H1 (cell line): Measurements from ENCODE around the gene KCNJ12. TPM values are rescaled to one million over a fixed set of nuclear protein-coding genes. Genes with fewer than 3 reads are reported as not detected.
A peak's percentile ranks its signal among the peaks of the same experiment; 100 is the strongest.

Source experiments
- CTCF ChIA-PET: fragments of 300-600 bp; sonication (Branson Sonifier 250); formaldehyde crosslinking; loops from one replicate; lab custom pipeline; 2021; ENCODE audit not compliant: partially characterized antibody; lab: Charles Lee
- POLR2A ChIA-PET: fragments of 300-600 bp; sonication (Branson Sonifier 250); formaldehyde crosslinking; loops from one replicate; lab custom pipeline; 2021; ENCODE audit warnings: inconsistent platforms; ENCODE audit not compliant: partially characterized antibody; lab: Charles Lee
- DNase-seq, 2 experiments: peaks; one replicate each; pipeline versions ENCODE4 v3.0.0 to v3.0.0-alpha.2; 2010 to 2022; ENCODE audit warnings: low spot score in 2 of 2, low read depth in 1 of 2, mixed read lengths in 1 of 2
- FAIRE-seq: peaks from 2 replicates; lab custom pipeline; 2011; peaks lifted over from hg19 to GRCh38; lab: Jason Lieb, UNC
- H2AFZ ChIP-seq: 2 replicates; pipeline ENCODE4 v1.8.1; 2012; ENCODE audit warnings: low read length, inconsistent platforms
- H2AK5ac ChIP-seq: 2 replicates; pipeline ENCODE4 v1.6.1; 2013; ENCODE audit warnings: low read depth, low read length
- H2BK120ac ChIP-seq: replicated peaks from 2 replicates; pipeline ENCODE3; 2013; ENCODE audit warnings: low read depth, low read length, inconsistent platforms
- H2BK12ac ChIP-seq: 2 replicates; pipeline ENCODE4 v1.6.1; 2013; ENCODE audit warnings: low read depth, low read length
- H2BK15ac ChIP-seq: 2 replicates; pipeline ENCODE4 v1.6.1; 2013; ENCODE audit warnings: low read length
- H2BK20ac ChIP-seq: 2 replicates; pipeline ENCODE4 v1.6.1; 2013; ENCODE audit warnings: low read length
- H2BK5ac ChIP-seq: 2 replicates; pipeline ENCODE4 v1.6.1; 2013; ENCODE audit warnings: low read depth, low read length
- H3K14ac ChIP-seq: 2 replicates; pipeline ENCODE4 v1.6.1; 2013; ENCODE audit warnings: inconsistent platforms; ENCODE audit not compliant: insufficient read length
- H3K18ac ChIP-seq: 2 replicates; pipeline ENCODE4 v1.6.1; 2013; ENCODE audit warnings: low read length; ENCODE audit errors: extremely low read depth
- H3K23ac ChIP-seq: 2 replicates; pipeline ENCODE4 v1.6.1; 2013; ENCODE audit warnings: inconsistent platforms; ENCODE audit not compliant: insufficient read length
- H3K23me2 ChIP-seq: 2 replicates; pipeline ENCODE4 v1.6.1; 2013; ENCODE audit warnings: low read depth, low read length
- H3K27ac ChIP-seq: 2 replicates; pipeline ENCODE4 v1.6.1; 2011; ENCODE audit warnings: low read depth, low read length, inconsistent platforms
- H3K27me3 ChIP-seq, 4 experiments: replicated peaks in 1 of 4; 1 replicate in 1 of 4; 2 replicates in 3 of 4; pipeline versions ENCODE4 v1.6.1 to v1.8.1; 2011 to 2013; ENCODE audit warnings: low read length in 3 of 4, mild to moderate bottlenecking in 3 of 4, inconsistent platforms in 2 of 4, mixed read lengths in 2 of 4, moderate library complexity in 1 of 4; ENCODE audit not compliant: control insufficient read depth in 3 of 4, insufficient read depth in 3 of 4; ENCODE audit errors: extremely low read depth in 1 of 4
- H3K36me3 ChIP-seq, 4 experiments: 2 replicates each; pipeline versions ENCODE4 v1.6.1 to v1.8.1; 2011 to 2013; ENCODE audit warnings: mild to moderate bottlenecking in 4 of 4, low read length in 3 of 4, moderate library complexity in 2 of 4, control low read depth in 1 of 4, inconsistent platforms in 1 of 4; ENCODE audit not compliant: insufficient read depth in 4 of 4, control insufficient read depth in 2 of 4
- H3K4ac ChIP-seq: replicated peaks from 2 replicates; pipeline ENCODE3; 2013; ENCODE audit warnings: low read length, low read depth, mixed read lengths, inconsistent platforms; ENCODE audit not compliant: insufficient read length
- H3K4me1 ChIP-seq, 4 experiments: replicated peaks in 1 of 4; 1 replicate in 1 of 4; 2 replicates in 3 of 4; pipeline versions ENCODE4 v1.6.1 to v1.8.1; 2011 to 2013; ENCODE audit warnings: low read length in 3 of 4, inconsistent platforms in 2 of 4, mixed read lengths in 1 of 4; ENCODE audit not compliant: insufficient read depth in 4 of 4, control insufficient read depth in 3 of 4
- H3K4me2 ChIP-seq, 2 experiments: 2 replicates each; pipeline versions ENCODE4 v1.6.1 to v1.8.1; 2011 to 2013; ENCODE audit warnings: low read depth in 2 of 2, low read length in 2 of 2, control low read depth in 1 of 2, inconsistent platforms in 1 of 2, mild to moderate bottlenecking in 1 of 2; ENCODE audit not compliant: insufficient read depth in 1 of 2
- H3K4me3 ChIP-seq, 4 experiments: fragments of 200-600, 300-600 bp in 1 of 4; sonication (generic), shearing (Covaris generic), sonication (Bioruptor Twin) in 1 of 4; 2 replicates each; pipeline versions ENCODE4 v1.5.1 to v1.8.1; 2011 to 2016; ENCODE audit warnings: low read length in 4 of 4, low read depth in 3 of 4, control low read depth in 2 of 4, inconsistent platforms in 2 of 4, mild to moderate bottlenecking in 2 of 4, mixed read lengths in 1 of 4, moderate library complexity in 1 of 4; ENCODE audit not compliant: insufficient read depth in 2 of 4; ENCODE audit errors: extremely low read depth in 1 of 4
- H3K56ac ChIP-seq: replicated peaks from 2 replicates; pipeline ENCODE3; 2013; ENCODE audit warnings: low read depth, mild to moderate bottlenecking, mixed read lengths, low read length, inconsistent platforms; ENCODE audit not compliant: insufficient read length
- H3K79me1 ChIP-seq: 2 replicates; pipeline ENCODE4 v1.6.1; 2013; ENCODE audit warnings: low read depth, low read length, control low read depth
- H3K79me2 ChIP-seq, 2 experiments: 2 replicates each; pipeline versions ENCODE4 v1.6.1 to v1.8.1; 2012 to 2013; ENCODE audit warnings: low read length in 2 of 2, mild to moderate bottlenecking in 2 of 2, inconsistent platforms in 1 of 2; ENCODE audit not compliant: insufficient read depth in 2 of 2, control insufficient read depth in 1 of 2
- H3K9ac ChIP-seq, 4 experiments: replicated peaks in 1 of 4; 1 replicate in 1 of 4; 2 replicates in 3 of 4; pipeline versions ENCODE4 v1.6.1 to v1.8.1; 2011 to 2013; ENCODE audit warnings: low read depth in 3 of 4, low read length in 3 of 4, control low read depth in 2 of 4, mild to moderate bottlenecking in 2 of 4, moderate library complexity in 2 of 4, inconsistent platforms in 1 of 4; ENCODE audit errors: extremely low read depth in 1 of 4
- H3K9me3 ChIP-seq, 2 experiments: 2 replicates each; pipeline versions ENCODE4 v1.6.1 to v1.8.1; 2012 to 2013; ENCODE audit warnings: mild to moderate bottlenecking in 2 of 2, moderate library complexity in 2 of 2, control low read depth in 1 of 2, inconsistent platforms in 1 of 2, low read depth in 1 of 2, low read length in 1 of 2, mixed read lengths in 1 of 2; ENCODE audit not compliant: insufficient read depth in 2 of 2
- H4K20me1 ChIP-seq, 2 experiments: replicated peaks in 1 of 2; 2 replicates each; pipeline versions ENCODE3 to v1.8.1; 2011 to 2013; ENCODE audit warnings: inconsistent platforms in 2 of 2, low read length in 2 of 2, mild to moderate bottlenecking in 1 of 2; ENCODE audit not compliant: insufficient read depth in 2 of 2, control insufficient read depth in 1 of 2
- H4K5ac ChIP-seq: 2 replicates; pipeline ENCODE4 v1.6.1; 2013; ENCODE audit warnings: low read length, low read depth, mixed read lengths, inconsistent platforms; ENCODE audit not compliant: insufficient read length
- H4K8ac ChIP-seq: 2 replicates; pipeline ENCODE4 v1.8.0; 2013; ENCODE audit warnings: mild to moderate bottlenecking, moderate library complexity, low read length, inconsistent platforms; ENCODE audit not compliant: insufficient read depth; ENCODE audit errors: extremely low read depth
- H4K91ac ChIP-seq: replicated peaks from 2 replicates; pipeline ENCODE3; 2013; ENCODE audit warnings: low read length, mixed read lengths, inconsistent platforms; ENCODE audit not compliant: insufficient read length
- BCL11A ChIP-seq, 2 experiments: IDR thresholded peaks; one replicate each; pipeline ENCODE4 v1.6.1; 2011; ENCODE audit warnings: low read depth in 2 of 2, low read length in 2 of 2, mild to moderate bottlenecking in 2 of 2
- EP300 ChIP-seq, 2 experiments: IDR thresholded peaks; 1 replicate in 1 of 2; 2 replicates in 1 of 2; pipeline ENCODE4 v1.6.1; 2011 to 2012; ENCODE audit warnings: low read depth in 2 of 2, low read length in 2 of 2, mild to moderate bottlenecking in 2 of 2, borderline replicate concordance in 1 of 2, inconsistent platforms in 1 of 2, moderate library complexity in 1 of 2
- NRF1 ChIP-seq: IDR thresholded peaks from 2 replicates; pipeline ENCODE4 v1.6.1; 2011; ENCODE audit warnings: mild to moderate bottlenecking, low read depth, low read length, improper control_type of control experiment
- SIRT6 ChIP-seq: IDR thresholded peaks from one replicate; pipeline ENCODE4 v1.7.1; 2012; ENCODE audit warnings: low read length, inconsistent platforms
- TCF12 ChIP-seq: IDR thresholded peaks from 2 replicates; pipeline ENCODE4 v1.6.1; 2011; ENCODE audit warnings: low read depth, mild to moderate bottlenecking, low read length
- YY1 ChIP-seq: IDR thresholded peaks from 2 replicates; pipeline ENCODE4 v1.6.1; 2011; ENCODE audit warnings: low read depth, mild to moderate bottlenecking, low read length
- WGBS, 2 experiments: shearing (Covaris generic) in 1 of 2; methylation state at CpG; one replicate each; pipeline versions ENCODE4 v1.1.6 to v1.1.7; 2013 to 2015; ENCODE audit warnings: low lambda C conversion rate in 2 of 2, mixed read lengths in 2 of 2, inconsistent platforms in 1 of 2, low coverage in 1 of 2, missing lambda C conversion rate in 1 of 2; ENCODE audit not compliant: insufficient replicate concordance in 2 of 2, insufficient coverage in 1 of 2, insufficient read length in 1 of 2; ENCODE audit errors: extremely low coverage in 1 of 2, missing lambda C conversion rate in 1 of 2; 5-methylcytosine and 5-hydroxymethylcytosine counted together
- polyA plus RNA-seq, 7 experiments: library from polyadenylated mRNA; depleted of rRNA in 3 of 7; stranded (reverse) in 5 of 7; unstranded in 2 of 7; fragments of >200 nt in 5 of 7; fragments of 200-250 nt in 2 of 7; gene quantifications; 1 replicate in 5 of 7; 2 replicates in 1 of 7; 4 replicates in 1 of 7; pipeline versions ENCODE4 v1.2.1 to v1.2.3, GENCODE V29; 2011 to 2013; ENCODE audit warnings: missing spikeins in 2 of 7, mixed read lengths in 2 of 7
- total RNA-seq: library from RNA; stranded (reverse); fragmentation: NEBNext Ultra II Directional; extraction: Animal tissue kit (Norgen Biotek cat#: 25700); gene quantifications from 2 replicates; pipeline ENCODE4 v1.2.1, GENCODE V29; 2021
- TF ChIP-seq, protein P1 (sequence below): IDR thresholded peaks from 2 replicates; pipeline ENCODE4 v1.6.1; 2012; ENCODE audit warnings: inconsistent platforms

Gene KCNJ12
- total and polyA plus RNA-seq, 2 of the 8 experiments (the other 6 are each of a cell fraction or from before 2014, with no cell fraction given): 1.2 to 1.5 TPM

DNA sequence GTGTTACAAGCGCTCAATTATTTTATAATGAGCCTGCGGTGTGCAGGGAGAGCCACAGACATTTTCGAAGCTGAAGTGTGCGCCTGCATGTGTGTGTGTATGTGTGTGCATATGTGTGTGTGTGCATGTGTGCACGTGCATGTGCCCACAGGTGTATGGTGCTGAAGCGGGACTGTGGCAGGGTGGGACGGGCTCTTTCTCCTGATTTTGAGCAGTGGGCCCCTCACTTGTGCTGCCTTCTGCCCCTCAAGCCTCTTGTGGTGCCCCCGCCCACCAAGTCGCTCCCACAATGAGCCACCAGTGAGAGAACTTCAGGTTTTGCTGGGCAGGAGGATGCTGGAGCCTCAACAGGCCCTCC, 16.7 kb upstream of the KCNJ12 start:
- H3K18ac ChIP-seq: no peak overlapping the region
- 0 out of 4 replicates have a peak overlapping the region, but pooled peaks of 1 of the 2 experiments have one; percentile 40 for H3K4me2 ChIP-seq
- no peak overlapping the region for H3K4me3 ChIP-seq
- TF ChIP-seq, protein P1, sequence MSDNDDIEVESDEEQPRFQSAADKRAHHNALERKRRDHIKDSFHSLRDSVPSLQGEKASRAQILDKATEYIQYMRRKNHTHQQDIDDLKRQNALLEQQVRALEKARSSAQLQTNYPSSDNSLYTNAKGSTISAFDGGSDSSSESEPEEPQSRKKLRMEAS: no peak
- TF ChIP-seq NRF1 (no peak), BCL11A (IDR thresholded peaks at IDR 0.05; ENCODE audit: low read depth in 2 of 2, low read length in 2 of 2) (no peak), YY1 (no peak), SIRT6 (no peak), TCF12 (no peak), EP300 (IDR thresholded peaks at IDR 0.05; ENCODE audit: borderline replicate concordance in 1 of 2, low read depth in 2 of 2, low read length in 2 of 2) (no peak)
- TF ChIP-seq, all 59 proteins: peak for 0
- Histone ChIP-seq H3K4me1 (peaks cover 0 to 19% (median 6%) of the 10 kb centered on the region in 4 experiments; a peak in 6 of 7 replicates), H3K27ac (no peak overlapping the region), H3K27me3 (no peaks in the 10 kb centered on the region; a peak in 3 of 7 replicates), H3K79me1 (no peaks in the 10 kb centered on the region; the same call in 1 of the 2 replicates), H3K36me3 (no peaks in the 10 kb centered on the region), H3K23ac (no peak overlapping the region), H3K14ac (no peak overlapping the region), H3K23me2 (peaks cover 22% of the 10 kb centered on the region; the same call in 1 of the 2 replicates), H3K79me2 (no peaks in the 10 kb centered on the region), H2BK15ac (0 out of 2 replicates have a peak overlapping the region, but pooled peaks have one; percentile 93), H4K20me1 (peaks cover 0 to 4% of the 10 kb centered on the region in 2 experiments), H2AFZ (no peak overlapping the region), H4K91ac (no peak overlapping the region), H2BK20ac (0 out of 2 replicates have a peak overlapping the region, but pooled peaks have one; percentile 57), H4K8ac (no peak overlapping the region), H2AK5ac (no peak overlapping the region), H3K9me3 (no peaks in the 10 kb centered on the region), H2BK5ac (no peak overlapping the region), H3K9ac (no peak overlapping the region), H2BK120ac (no peak overlapping the region), H4K5ac (no peak overlapping the region), H3K56ac (no peak overlapping the region), H3K4ac (no peak overlapping the region), H2BK12ac (peak overlapping the region; percentile 18; the same call in 1 of the 2 replicates)
- 91% methylated on average over 9 of the region's 9 CpGs; no CpG with 5 or more reads in 1 of the 2 experiments for WGBS, 2 experiments
- ChIA-PET POLR2A (interaction anchor here (1.0 to 1.3 kb wide), 2 partner anchors 10 to 17 kb away, joined by 3 to 5 read pairs; partner anchors contain the start of gene KCNJ12), CTCF (interaction anchor here (1.0 to 2.4 kb wide), 6 partner anchors 11 to 58 kb away, joined by 3 to 10 read pairs (median 3); no protein-coding TSS in a partner anchor)
- FAIRE-seq: no peak
- no peak for DNase-seq
